HG03135 (cell line): ENCODE measurements around the gene GXYLT1.
"Not testable (repeated sequence)": the region's sequence is repeated elsewhere in the genome, so short reads cannot be mapped to it uniquely, and the experiment has no call there.

Source experiments
- ATAC-seq: cut with Tn5 transposase; IDR thresholded peaks from one replicate; pipeline ENCODE4 v1.9.1; 2021; ENCODE audit warnings: mild to moderate bottlenecking, moderate library complexity; ENCODE audit not compliant: unreplicated experiment

The GXYLT1 gene

GRCh38 chr12:42144408-42145196, at the start of gene GXYLT1:
TSS of gene GXYLT1 (minus strand) at chr12:42144874. CDS start at chr12:42144646, 228 bp downstream.
- ATAC-seq = peak; percentile 93

- no peak for ATAC-seq
Measured at GRCh38 chr12:42192686-42193085, 48.0 kb upstream of the GXYLT1 start.

GRCh38 chr12:42192258-42192657, 47.6 kb upstream of the GXYLT1 start:
- no peak for ATAC-seq

DNA sequence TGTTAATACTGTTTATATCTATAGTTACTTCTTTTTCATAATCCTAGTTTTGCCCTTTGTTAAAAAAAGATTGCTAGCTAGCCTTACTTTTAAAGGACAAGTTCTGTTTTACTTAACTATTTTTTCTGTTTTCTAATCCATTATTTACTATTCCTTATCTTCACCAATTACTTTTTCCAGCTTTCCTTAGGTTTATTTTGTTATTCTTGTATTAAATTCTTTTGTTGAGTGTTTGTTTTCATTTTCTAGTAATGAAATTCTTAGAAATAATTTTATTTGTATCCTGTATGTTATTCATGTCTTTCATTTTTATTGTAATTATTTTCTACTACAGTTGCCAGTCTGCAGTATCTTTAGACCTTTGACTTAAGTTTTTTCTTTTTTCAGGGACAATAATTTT, 45.7 kb upstream of the GXYLT1 start:
- no peak for ATAC-seq

DNA sequence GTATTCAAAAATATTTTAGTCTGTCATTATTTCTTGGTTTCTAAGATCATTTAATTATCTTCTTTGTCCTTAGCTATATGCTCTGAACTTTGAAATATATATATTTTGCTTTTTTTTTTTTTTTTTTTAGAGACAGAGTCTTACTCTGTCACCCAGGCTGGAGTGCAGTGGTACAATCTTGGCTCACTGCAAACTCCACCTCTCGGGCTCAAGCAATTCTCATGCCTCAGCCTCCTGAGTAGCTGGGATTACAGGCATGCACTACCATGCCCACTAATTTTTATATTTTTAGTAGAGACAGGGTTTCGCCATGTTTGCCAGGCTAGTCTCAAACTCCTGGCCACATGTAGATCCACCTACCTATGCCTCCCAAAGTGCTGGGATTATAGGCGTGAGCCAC, 43.6 kb upstream of the GXYLT1 start:
- not testable (repeated sequence) for ATAC-seq

DNA sequence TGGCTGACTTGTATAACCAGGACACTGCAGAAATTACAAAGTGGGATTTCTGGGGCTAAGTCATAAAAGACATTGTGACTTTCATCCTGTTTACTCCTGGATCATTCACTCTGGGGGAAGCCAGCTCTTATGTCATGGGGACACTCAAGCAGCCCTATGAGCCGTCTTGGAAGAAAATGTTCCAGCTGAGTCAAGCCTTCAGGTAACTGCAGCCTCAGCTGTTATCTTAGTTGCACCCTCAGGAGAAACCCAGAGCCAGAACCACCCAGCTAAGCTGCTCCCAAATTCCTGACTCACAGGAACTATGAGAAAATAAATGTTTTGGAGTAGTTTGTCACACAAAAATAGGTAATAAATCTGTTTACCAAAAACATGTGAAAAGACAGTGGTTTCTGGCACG, 43.1 kb upstream of the GXYLT1 start:
- ATAC-seq = no peak

DNA sequence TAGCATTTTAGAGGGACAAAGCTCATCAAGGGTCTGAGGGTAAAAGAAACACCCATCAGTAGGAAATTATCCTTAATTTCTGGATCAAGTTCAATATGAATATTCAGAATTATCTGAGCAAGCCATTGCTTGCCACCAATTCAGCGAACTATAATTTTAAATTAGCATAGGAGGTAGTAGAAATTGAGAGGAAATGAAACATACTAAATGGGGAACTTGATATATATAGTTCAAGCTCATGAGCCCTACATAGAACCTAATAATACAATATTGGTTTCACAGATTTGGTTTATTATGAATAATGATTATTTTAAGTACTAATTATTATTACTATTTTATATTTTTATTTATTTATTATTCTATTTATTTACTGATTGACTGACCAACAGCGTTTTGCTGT, 42.1 kb upstream of the GXYLT1 start:
- peak; percentile 75 for ATAC-seq

DNA sequence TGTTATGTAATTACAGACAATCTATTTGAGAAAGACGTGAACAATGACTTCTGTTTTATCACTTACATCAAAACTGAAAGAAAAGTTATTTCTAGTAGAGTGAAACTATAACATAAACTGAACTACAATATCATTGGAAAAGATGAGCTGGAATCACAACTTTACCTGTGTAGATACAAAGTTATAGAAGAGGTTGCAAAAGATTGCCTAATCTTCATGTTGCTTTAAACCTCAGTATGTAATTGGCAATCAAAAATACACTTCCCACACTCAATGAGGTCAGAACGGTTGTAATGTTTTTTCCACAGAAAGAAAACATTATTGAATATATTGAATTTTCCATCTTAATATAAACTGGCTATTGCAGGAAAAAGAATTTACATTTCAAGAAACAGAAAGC, 37.7 kb upstream of the GXYLT1 start:
- ATAC-seq = no peak

DNA sequence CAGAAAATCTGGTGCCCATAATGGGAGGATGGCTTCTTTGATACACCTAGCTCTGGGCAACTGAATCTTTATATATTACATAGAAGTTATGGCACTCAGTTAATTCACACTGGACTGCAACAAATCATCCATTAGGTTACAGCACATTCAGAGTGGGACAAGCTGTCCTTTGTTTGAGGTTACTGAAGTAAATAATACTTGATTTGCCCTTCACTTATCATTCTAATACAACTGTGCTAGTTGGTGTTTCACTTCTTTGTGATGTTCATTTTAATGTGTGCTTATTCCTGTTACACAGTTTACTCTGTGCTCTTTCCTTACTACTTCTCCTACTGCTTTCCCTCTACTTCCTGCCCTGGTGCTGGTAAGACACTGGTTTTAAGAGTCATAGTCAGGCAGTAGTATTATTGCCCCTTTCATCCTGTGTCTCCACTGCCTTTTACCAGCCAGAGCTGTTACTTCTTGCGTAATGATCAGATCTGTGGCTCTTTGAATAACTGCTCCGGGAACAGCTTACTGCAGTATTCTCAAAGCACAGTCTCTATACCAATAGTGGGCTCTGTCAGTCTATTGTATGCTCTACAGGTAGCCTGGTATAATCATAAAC, 36.4 kb upstream of the GXYLT1 start:
- no peak for ATAC-seq

DNA sequence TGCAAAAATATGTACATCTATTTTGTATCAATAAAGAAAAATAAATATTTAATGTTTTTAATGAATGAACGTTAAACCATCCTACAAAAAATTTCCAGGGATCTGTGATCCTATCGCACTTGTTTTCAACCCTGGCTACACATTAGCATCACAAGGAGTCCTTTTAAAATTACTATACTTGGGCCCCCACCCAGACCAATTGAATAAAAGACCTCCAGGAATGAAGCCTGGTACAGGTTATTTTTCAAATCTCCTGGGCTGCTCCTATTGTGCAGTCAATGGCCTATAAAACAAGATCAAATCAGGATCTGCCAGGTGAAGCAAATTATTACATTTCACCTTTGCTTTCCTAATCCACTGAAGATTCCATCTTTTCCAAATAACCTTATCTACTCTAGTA, 33.4 kb upstream of the GXYLT1 start:
- no peak for ATAC-seq

- ATAC-seq = no peak
Measured at GRCh38 chr12:42174978-42175377, 30.3 kb upstream of the GXYLT1 start.

- ATAC-seq = no peak
Measured at GRCh38 chr12:42173961-42174521, 29.4 kb upstream of the GXYLT1 start.

DNA sequence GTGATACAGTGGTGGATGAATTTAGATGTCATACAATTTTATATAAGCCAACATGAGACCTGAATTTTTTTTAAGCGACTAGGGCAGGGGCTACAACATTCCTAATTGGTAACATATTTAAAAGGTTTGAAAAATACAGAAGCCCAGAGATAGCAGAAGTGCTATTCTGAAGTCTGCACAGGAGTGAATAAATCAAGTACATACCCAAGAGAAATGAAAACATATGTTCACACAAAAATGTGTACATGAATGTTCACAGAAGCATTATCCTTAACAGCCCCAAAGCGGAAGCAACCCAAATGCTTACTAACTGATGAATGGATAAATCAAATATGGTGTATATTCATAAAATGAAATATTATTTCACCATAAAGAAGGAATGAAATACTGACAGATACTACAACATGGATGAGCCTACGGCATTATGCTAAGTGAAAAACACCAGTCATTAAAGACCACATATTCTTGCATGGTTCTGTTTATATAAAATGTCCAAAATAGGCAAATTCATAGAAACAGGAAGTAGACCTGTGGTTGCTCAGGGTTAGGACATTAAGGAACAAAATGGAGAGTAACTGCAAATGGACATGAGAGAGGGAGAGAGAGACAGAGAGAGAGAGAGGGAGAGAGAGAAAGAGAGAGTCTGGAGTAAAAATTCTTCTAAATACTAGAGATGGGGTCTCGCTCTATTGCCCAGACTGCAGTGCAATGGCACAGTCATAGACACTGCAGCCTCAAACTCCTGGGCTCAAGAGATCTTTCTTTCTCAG, 28.0 kb upstream of the GXYLT1 start:
- no peak for ATAC-seq

DNA sequence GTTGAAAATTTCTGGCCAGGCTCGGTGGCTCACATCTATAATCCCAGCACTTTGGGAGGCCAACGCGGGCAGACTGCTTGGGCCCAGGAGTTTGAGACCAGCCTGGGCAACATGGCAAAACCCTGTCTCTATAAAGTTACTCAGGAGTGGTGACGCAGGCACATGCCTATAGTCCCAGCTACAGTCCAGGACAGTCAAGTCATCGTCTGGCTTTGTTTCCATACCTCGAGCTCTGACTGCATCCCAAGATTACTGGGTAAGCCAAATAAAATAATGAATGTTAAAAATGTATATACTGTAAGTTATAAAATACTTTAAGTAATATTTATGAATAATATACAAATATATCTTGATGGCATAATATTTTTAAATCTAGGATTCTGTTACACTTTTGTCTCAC, 23.0 kb upstream of the GXYLT1 start:
- no peak for ATAC-seq

GRCh38 chr12:42166501-42166900, 21.8 kb upstream of the GXYLT1 start:
- ATAC-seq = no peak

DNA sequence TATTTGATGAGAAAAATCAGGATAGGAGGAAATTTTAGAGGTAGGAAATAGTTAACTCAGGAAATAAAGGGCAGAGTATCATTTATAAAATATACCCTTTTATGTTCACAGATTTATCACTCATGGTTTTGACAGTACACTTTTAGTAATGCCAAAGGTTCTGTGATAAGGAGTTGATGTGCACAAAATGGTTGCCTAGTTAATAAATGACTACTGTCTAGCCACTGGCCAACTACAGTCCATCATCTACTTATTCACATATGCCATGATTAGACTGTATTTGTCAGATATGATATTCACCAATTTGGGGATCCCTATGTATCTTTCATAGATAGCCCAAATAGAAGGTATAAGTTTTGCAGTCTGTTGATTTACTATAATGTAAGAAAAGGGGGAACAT, 19.2 kb upstream of the GXYLT1 start:
- ATAC-seq = no peak

GRCh38 chr12:42162965-42163364, 18.3 kb upstream of the GXYLT1 start:
- ATAC-seq = no peak

- no peak for ATAC-seq
Measured at GRCh38 chr12:42162193-42162592, 17.5 kb upstream of the GXYLT1 start.

DNA sequence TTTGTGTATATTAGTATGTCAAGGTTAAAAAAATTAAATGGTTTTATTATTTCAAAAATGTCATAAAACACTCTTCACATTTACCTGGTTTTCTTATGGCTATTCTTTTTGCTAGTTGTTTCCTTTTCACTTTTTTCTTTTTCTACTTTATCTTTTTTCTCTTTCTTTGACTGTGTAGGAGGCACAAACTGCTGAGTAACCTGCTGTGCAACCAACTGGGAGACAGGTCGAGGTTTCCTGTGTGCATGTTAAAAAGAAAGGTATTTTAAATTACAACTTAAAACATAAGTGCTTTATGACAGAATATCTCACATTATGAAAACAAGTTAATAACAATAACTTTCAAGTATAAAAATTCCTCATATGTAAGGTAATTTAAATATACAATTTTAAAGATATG, 16.9 kb upstream of the GXYLT1 start:
- ATAC-seq = no peak

DNA sequence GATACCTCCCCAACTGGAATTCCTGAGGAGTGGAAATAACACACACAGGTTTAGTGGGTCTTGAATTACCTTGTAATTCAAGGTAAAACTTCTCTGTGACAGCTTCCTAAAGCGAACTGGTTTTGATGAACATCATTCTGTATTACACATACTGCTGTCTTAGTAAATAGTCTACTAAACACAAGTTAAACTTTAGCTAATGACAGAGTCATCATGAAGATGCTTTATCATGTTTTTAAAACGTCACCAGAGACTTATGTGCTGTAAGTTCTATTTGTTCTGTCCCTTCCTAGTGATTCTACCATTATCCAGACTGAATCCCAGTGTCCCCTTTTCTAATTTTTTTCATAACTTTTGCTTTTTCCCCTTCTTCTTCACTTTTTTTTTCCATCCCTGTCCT, 11.6 kb upstream of the GXYLT1 start:
- ATAC-seq = no peak

GRCh38 chr12:42145552-42146215, 1.0 kb upstream of the GXYLT1 start:
- no peak for ATAC-seq
